Endothelial cell of umbilical vein (primary cell): ENCODE results near the gene ALG5. TPM values are rescaled to one million over a fixed set of nuclear protein-coding genes. Genes with fewer than 3 reads are reported as not detected.

Experiments
- BruUV-seq: library from RNA; stranded (reverse); fragments of 400-500 nt; replicated peaks from 2 replicates; lab custom pipeline; 2021; lab: Mats Ljungman, UMichigan
- CTCF ChIA-PET: fragments of 300-600, 350-600 bp; sonication (Branson Sonifier 250); formaldehyde crosslinking; loops from one replicate; lab custom pipeline; 2021; ENCODE audit warnings: antibody characterized with exemption, inconsistent platforms; lab: Charles Lee
- POLR2A ChIA-PET: fragments of 300-600, 350-600 bp; sonication (Branson Sonifier 250); formaldehyde crosslinking; loops from one replicate; lab custom pipeline; 2021; ENCODE audit warnings: antibody characterized with exemption, inconsistent platforms; lab: Charles Lee
- DNase-seq: peaks from one replicate; pipeline ENCODE4 v3.0.0-alpha.2; 2011; ENCODE audit warnings: low read depth, low spot score
- FAIRE-seq: peaks from 2 replicates; lab custom pipeline; 2011; peaks lifted over from hg19 to GRCh38; lab: Jason Lieb, UNC
- H2AFZ ChIP-seq: 2 replicates; pipeline ENCODE4 v1.6.0; 2012; ENCODE audit warnings: low read depth, low read length, control low read depth, inconsistent platforms
- H3K27ac ChIP-seq: 2 replicates; pipeline ENCODE4 v1.5.1; 2011; ENCODE audit warnings: low read depth, mild to moderate bottlenecking, control low read depth, low read length, moderate library complexity; ENCODE audit not compliant: insufficient read depth
- H3K27me3 ChIP-seq, 2 experiments: 2 replicates each; pipeline versions ENCODE4 v1.6.0 to v1.6.1; 2011; ENCODE audit warnings: low read length in 2 of 2, mixed read lengths in 1 of 2; ENCODE audit not compliant: control insufficient read depth in 2 of 2, insufficient read depth in 2 of 2
- H3K36me3 ChIP-seq, 2 experiments: 2 replicates in 1 of 2; 3 replicates in 1 of 2; pipeline ENCODE4 v1.5.1; 2011; ENCODE audit warnings: low read length in 2 of 2, mild to moderate bottlenecking in 1 of 2, moderate library complexity in 1 of 2; ENCODE audit not compliant: control insufficient read depth in 2 of 2, insufficient read depth in 2 of 2; ENCODE audit errors: extremely low read depth in 1 of 2
- H3K4me1 ChIP-seq: 3 replicates; pipeline ENCODE4 v1.5.1; 2011; ENCODE audit warnings: mild to moderate bottlenecking, low read length; ENCODE audit not compliant: control insufficient read depth, insufficient read depth; ENCODE audit errors: extremely low read depth
- H3K4me2 ChIP-seq: 2 replicates; pipeline ENCODE4 v1.6.1; 2011; ENCODE audit warnings: low read length, control low read depth, mixed read lengths; ENCODE audit not compliant: insufficient read depth
- H3K4me3 ChIP-seq, 3 experiments: fragments of 200-600 bp in 1 of 3; sonication (generic), shearing (Covaris generic) in 1 of 3; replicated peaks in 1 of 3; 2 replicates each; pipeline ENCODE4 v1.5.1; 2011 to 2016; ENCODE audit warnings: control low read depth in 3 of 3, low read length in 3 of 3, mild to moderate bottlenecking in 2 of 3, inconsistent platforms in 1 of 3, low read depth in 1 of 3, moderate library complexity in 1 of 3; ENCODE audit not compliant: insufficient read depth in 1 of 3
- H3K79me2 ChIP-seq: 2 replicates; pipeline ENCODE4 v1.6.0; 2012; ENCODE audit warnings: low read length, inconsistent platforms; ENCODE audit not compliant: control insufficient read depth, insufficient read depth
- H3K9ac ChIP-seq: replicated peaks from 2 replicates; pipeline ENCODE3; 2011; ENCODE audit warnings: low read length, control low read depth; ENCODE audit not compliant: insufficient read depth; ENCODE audit errors: extremely low read depth
- H3K9me1 ChIP-seq: replicated peaks from 3 replicates; pipeline ENCODE4 v1.6.0; 2011; ENCODE audit warnings: mild to moderate bottlenecking, low read length; ENCODE audit not compliant: control insufficient read depth, insufficient read depth; ENCODE audit errors: extremely low read depth
- H3K9me3 ChIP-seq: replicated peaks from 2 replicates; pipeline ENCODE4 v1.5.1; 2012; ENCODE audit warnings: low read length, inconsistent platforms; ENCODE audit not compliant: control insufficient read depth, insufficient read depth
- H4K20me1 ChIP-seq: replicated peaks from 2 replicates; pipeline ENCODE3; 2011; ENCODE audit warnings: mild to moderate bottlenecking, low read length; ENCODE audit not compliant: control insufficient read depth, insufficient read depth; ENCODE audit errors: extremely low read depth
- CTCF ChIP-seq, 2 donors: IDR thresholded peaks; 1 replicate in 1 of 2; 2 replicates in 1 of 2; pipeline ENCODE4 v1.5.1; 2011; ENCODE audit warnings: low read length in 2 of 2, mild to moderate bottlenecking in 2 of 2, moderate library complexity in 2 of 2, control low read depth in 1 of 2, inconsistent platforms in 1 of 2, low read depth in 1 of 2; ENCODE audit not compliant: insufficient read depth in 1 of 2; ENCODE audit errors: extremely low read depth in 1 of 2
- EZH2 ChIP-seq: IDR thresholded peaks from 2 replicates; pipeline ENCODE4 v1.6.1; 2012; ENCODE audit warnings: borderline replicate concordance, low read depth, mild to moderate bottlenecking, moderate library complexity, low read length, inconsistent platforms; ENCODE audit not compliant: severe bottlenecking
- FOS ChIP-seq: IDR thresholded peaks from 2 replicates; pipeline ENCODE4 v1.6.1; 2011; ENCODE audit warnings: mild to moderate bottlenecking, low read length, moderate library complexity, borderline replicate concordance; ENCODE audit not compliant: insufficient read depth
- GATA2 ChIP-seq: IDR thresholded peaks from 2 replicates; pipeline ENCODE4 v1.7.0; 2011; ENCODE audit warnings: low read depth, mild to moderate bottlenecking, moderate library complexity, mixed read lengths, low read length; ENCODE audit not compliant: insufficient read length, insufficient read depth
- JUN ChIP-seq: IDR thresholded peaks from 2 replicates; pipeline ENCODE4 v1.6.1; 2011; ENCODE audit warnings: borderline replicate concordance, low read depth; ENCODE audit not compliant: insufficient read length, insufficient read depth
- MAX ChIP-seq: IDR thresholded peaks from 2 replicates; pipeline ENCODE4 v1.6.1; 2011; ENCODE audit not compliant: insufficient read depth, insufficient read length
- POLR2A ChIP-seq: IDR thresholded peaks from 2 replicates; pipeline ENCODE4 v1.6.1; 2012; ENCODE audit warnings: low read depth, mild to moderate bottlenecking, control low read depth, low read length
- POLR2AphosphoS5 ChIP-seq: IDR thresholded peaks from 2 replicates; pipeline ENCODE4 v1.6.1; 2012; ENCODE audit warnings: low read depth, mild to moderate bottlenecking, control low read depth, low read length, moderate library complexity; ENCODE audit not compliant: insufficient read depth
- dilution Hi-C: fragments of 300-500 bp; cut with MboI; formaldehyde crosslinking; loops from one replicate; pipeline ENCODE4 v1.15.0; 2019; ENCODE audit warnings: low sequenced_read_pairs; ENCODE audit not compliant: extremely low pct_ligation_motif_present
- intact Hi-C: fragments of 100-400 bp; cut with micrococcal nuclease; formaldehyde crosslinking; loops from one replicate; pipeline ENCODE4 v1.10.0; 2022
- polyA plus RNA-seq, 4 experiments: library from polyadenylated mRNA; depleted of rRNA in 3 of 4; stranded (reverse) in 3 of 4; unstranded in 1 of 4; fragments of >200 nt; gene quantifications; 2 replicates each; pipeline versions ENCODE4 v1.2.1 to v1.2.3, GENCODE V29; 2011 to 2012; ENCODE audit warnings: missing spikeins in 1 of 4
- total RNA-seq: library from RNA; stranded (reverse); gene quantifications from 2 replicates; pipeline ENCODE4 v1.2.3, GENCODE V29; 2021

The ALG5 gene
- total and polyA plus RNA-seq, 2 donors (not counting 3 experiments of a cell fraction or from before 2014, with no cell fraction given) = 24.4 to 29.3 TPM

DNA sequence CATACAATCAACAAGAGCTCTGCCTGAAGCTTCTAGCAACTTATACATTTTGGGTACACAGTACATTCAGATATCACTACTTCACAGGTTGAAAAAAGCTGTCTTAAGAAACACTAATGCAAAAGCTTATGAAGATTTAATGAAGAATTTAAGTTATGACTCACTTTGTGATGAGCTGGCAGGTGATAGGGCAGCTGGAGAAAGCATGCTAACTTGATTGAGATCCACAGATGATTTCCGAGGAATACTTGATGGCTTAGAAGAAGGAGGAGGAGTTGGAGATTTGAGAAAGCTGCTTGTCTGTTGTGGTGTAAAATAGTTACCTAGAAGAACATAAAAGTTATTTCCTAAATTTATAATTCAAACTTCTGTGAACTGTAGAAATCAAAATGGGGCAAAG lies 24.7 kb upstream of the ALG5 start:
- H3K36me3 ChIP-seq = peaks cover 9 to 34% of the 10 kb centered on the region in 2 experiments
- no TSS peak for BruUV-seq
- H3K79me2 ChIP-seq = no peaks in the 10 kb centered on the region
- dilution Hi-C loops (no loop called here), intact Hi-C loops (no loop called here)
- no peak overlapping the region for H3K27ac ChIP-seq
- peaks cover 15% of the 10 kb centered on the region for H3K4me1 ChIP-seq
- TF ChIP-seq GATA2 (no peak), FOS (peak; percentile 10)
- no peaks in the 10 kb centered on the region for H3K27me3 ChIP-seq
- H4K20me1 ChIP-seq = no peaks in the 10 kb centered on the region
- H2AFZ ChIP-seq = no peak overlapping the region
- H3K4me3 ChIP-seq = no peak overlapping the region
- CTCF ChIA-PET = interaction anchor here (1.0 to 1.4 kb wide), 5 partner anchors 9 to 21 kb away, joined by 3 to 4 read pairs (median 3); no protein-coding TSS in a partner anchor
- FAIRE-seq (no peak), DNase-seq (no peak)
- no peaks in the 10 kb centered on the region for H3K9me1 ChIP-seq
- H3K9me3 ChIP-seq = no peaks in the 10 kb centered on the region
- no peak overlapping the region for H3K4me2 ChIP-seq
- POLR2A ChIA-PET = no interaction called here
- H3K9ac ChIP-seq = no peak overlapping the region

DNA sequence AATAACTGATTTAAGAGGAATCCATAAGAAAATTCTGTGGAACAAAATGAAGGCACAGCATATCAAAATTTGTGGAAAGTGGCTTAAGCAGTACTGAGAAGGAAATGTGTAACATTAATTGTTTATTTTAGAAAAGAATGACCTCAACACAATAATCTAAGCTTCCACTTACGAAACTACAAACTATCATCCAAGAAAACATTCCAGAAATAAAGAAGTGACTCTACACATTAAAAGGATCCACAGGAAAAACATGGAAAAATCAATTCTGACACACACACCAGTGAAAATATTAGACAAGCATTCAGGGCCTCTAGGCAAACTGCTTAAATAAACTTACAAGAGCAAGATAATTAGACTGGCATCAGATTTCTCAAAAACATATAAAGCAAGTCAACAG lies 15.5 kb upstream of the ALG5 start:
- Histone ChIP-seq H3K4me2 (no peak overlapping the region), H3K9me1 (no peaks in the 10 kb centered on the region), H3K9me3 (no peaks in the 10 kb centered on the region), H3K9ac (no peak overlapping the region), H3K27ac (no peak overlapping the region), H3K4me1 (no peaks in the 10 kb centered on the region), H3K36me3 (peaks cover 3 to 40% of the 10 kb centered on the region in 2 experiments), H3K79me2 (peaks cover 4% of the 10 kb centered on the region), H3K27me3 (no peaks in the 10 kb centered on the region), H4K20me1 (no peaks in the 10 kb centered on the region), H3K4me3 (no peak overlapping the region), H2AFZ (no peak overlapping the region)
- CTCF ChIA-PET = no interaction called here
- no peak for TF ChIP-seq JUN
- no peak for TF ChIP-seq POLR2AphosphoS5
- TF ChIP-seq MAX = no peak
- no peak for TF ChIP-seq EZH2
- TF ChIP-seq CTCF (IDR thresholded peaks at IDR 0.05; ENCODE audit: extremely low read depth in 1 of 2, insufficient read depth in 1 of 2, low read depth in 1 of 2, low read length in 2 of 2) = no peak
- no peak for TF ChIP-seq GATA2
- TF ChIP-seq POLR2A = no peak
- FAIRE-seq = no peak
- BruUV-seq = no TSS peak
- dilution Hi-C loops (no loop called here), intact Hi-C loops (no loop called here)
- POLR2A ChIA-PET = no interaction called here
- DNase-seq = no peak
